ENCODE results near the gene CHIT1.

Gene CHIT1

GRCh38 chr1:203229471-203230135, at the start of gene CHIT1:
CHIT1 (minus strand) TSS chr1:203229673; CDS start chr1:203229636, 37 bp downstream.
- no peak for DNase-seq (ENCODE audit: low read depth in 2 of 2)

GRCh38 chr1:203278885-203279406, 49.5 kb upstream of the CHIT1 start:
- no peak for DNase-seq (ENCODE audit: low read depth in 2 of 2)

GRCh38 chr1:203278082-203278884, 48.8 kb upstream of the CHIT1 start:
- DNase-seq (ENCODE audit: low read depth in 2 of 2): no peak

GRCh38 chr1:203276916-203277545, 47.6 kb upstream of the CHIT1 start:
- DNase-seq (ENCODE audit: low read depth in 2 of 2): no peak

- DNase-seq (ENCODE audit: low read depth in 2 of 2): no peak
Measured at GRCh38 chr1:203276408-203276807, 46.9 kb upstream of the CHIT1 start.

GRCh38 chr1:203275656-203276272, 46.3 kb upstream of the CHIT1 start:
- DNase-seq (ENCODE audit: low read depth in 2 of 2): no peak

- no peak for DNase-seq (ENCODE audit: low read depth in 2 of 2)
Measured at GRCh38 chr1:203274603-203275381, 45.3 kb upstream of the CHIT1 start.

- no peak for DNase-seq (ENCODE audit: low read depth in 2 of 2)
Measured at GRCh38 chr1:203273869-203274602, 44.6 kb upstream of the CHIT1 start.

GRCh38 chr1:203273206-203273868, 43.9 kb upstream of the CHIT1 start:
- peak; percentile 84 to 86 for DNase-seq (ENCODE audit: low read depth in 2 of 2)

GRCh38 chr1:203272633-203273205, 43.2 kb upstream of the CHIT1 start:
- DNase-seq (ENCODE audit: low read depth in 2 of 2): no peak

- no peak for DNase-seq (ENCODE audit: low read depth in 2 of 2)
Measured at GRCh38 chr1:203271962-203272632, 42.6 kb upstream of the CHIT1 start.

GRCh38 chr1:203271018-203271743, 41.7 kb upstream of the CHIT1 start:
- no peak for DNase-seq (ENCODE audit: low read depth in 2 of 2)

- DNase-seq (ENCODE audit: low read depth in 2 of 2): no peak
Measured at GRCh38 chr1:203270448-203270847, 41.0 kb upstream of the CHIT1 start.

- no peak for DNase-seq (ENCODE audit: low read depth in 2 of 2)
Measured at GRCh38 chr1:203269654-203270020, 40.2 kb upstream of the CHIT1 start.

GRCh38 chr1:203268901-203269653, 39.6 kb upstream of the CHIT1 start:
- DNase-seq (ENCODE audit: low read depth in 2 of 2): no peak

- no peak for DNase-seq (ENCODE audit: low read depth in 2 of 2)
Measured at GRCh38 chr1:203267912-203268311, 38.4 kb upstream of the CHIT1 start.

GRCh38 chr1:203267347-203267846, 37.9 kb upstream of the CHIT1 start:
- peak; percentile 62 to 75 for DNase-seq (ENCODE audit: low read depth in 2 of 2)

All from stimulated activated CD8-positive, alpha-beta memory T cell treated with anti-CD3 and anti-CD28 coated beads, Interleukin-7, amount 100 ng/mL, for 1 hour (primary cell).